Thyroid gland (tissue), 4 donors: ENCODE results near the gene CBFA2T3.

Experiments used
- CTCF ChIP-seq, 6 experiments: fragments of 200-600 bp in 3 of 6; fragments of 450-650 bp in 3 of 6; sonication (generic) in 3 of 6; IDR thresholded peaks; one replicate each; pipeline ENCODE4 v1.5.1; 2016 to 2019; ENCODE audit warnings: antibody characterized with exemption in 6 of 6, mild to moderate bottlenecking in 2 of 6, inconsistent platforms in 1 of 6, moderate library complexity in 1 of 6
- POLR2A ChIP-seq, 2 donors: fragments of 450-650 bp; IDR thresholded peaks; one replicate each; pipeline ENCODE4 v1.6.1; 2017; ENCODE audit warnings: antibody characterized with exemption in 2 of 2, mild to moderate bottlenecking in 2 of 2, moderate library complexity in 1 of 2

- no peak for TF ChIP-seq POLR2A (IDR thresholded peaks at IDR 0.05)
- no peak for TF ChIP-seq CTCF (IDR thresholded peaks at IDR 0.05)
Measured at GRCh38 chr16:88828711-88829110, 148.3 kb downstream of the CBFA2T3 start.
